Brain pericyte (primary cell): ENCODE results near the gene CIDEB.
"Not testable (repeated sequence)": the region's sequence is repeated elsewhere in the genome, so short reads cannot be mapped to it uniquely, and the experiment has no call there.

ENCODE experiments used
- DNase-seq: peaks from one replicate; pipeline ENCODE4 v3.0.0-alpha.2; 2012; ENCODE audit warnings: low read depth, low spot score

CIDEB gene, protein sequence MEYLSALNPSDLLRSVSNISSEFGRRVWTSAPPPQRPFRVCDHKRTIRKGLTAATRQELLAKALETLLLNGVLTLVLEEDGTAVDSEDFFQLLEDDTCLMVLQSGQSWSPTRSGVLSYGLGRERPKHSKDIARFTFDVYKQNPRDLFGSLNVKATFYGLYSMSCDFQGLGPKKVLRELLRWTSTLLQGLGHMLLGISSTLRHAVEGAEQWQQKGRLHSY

DNA sequence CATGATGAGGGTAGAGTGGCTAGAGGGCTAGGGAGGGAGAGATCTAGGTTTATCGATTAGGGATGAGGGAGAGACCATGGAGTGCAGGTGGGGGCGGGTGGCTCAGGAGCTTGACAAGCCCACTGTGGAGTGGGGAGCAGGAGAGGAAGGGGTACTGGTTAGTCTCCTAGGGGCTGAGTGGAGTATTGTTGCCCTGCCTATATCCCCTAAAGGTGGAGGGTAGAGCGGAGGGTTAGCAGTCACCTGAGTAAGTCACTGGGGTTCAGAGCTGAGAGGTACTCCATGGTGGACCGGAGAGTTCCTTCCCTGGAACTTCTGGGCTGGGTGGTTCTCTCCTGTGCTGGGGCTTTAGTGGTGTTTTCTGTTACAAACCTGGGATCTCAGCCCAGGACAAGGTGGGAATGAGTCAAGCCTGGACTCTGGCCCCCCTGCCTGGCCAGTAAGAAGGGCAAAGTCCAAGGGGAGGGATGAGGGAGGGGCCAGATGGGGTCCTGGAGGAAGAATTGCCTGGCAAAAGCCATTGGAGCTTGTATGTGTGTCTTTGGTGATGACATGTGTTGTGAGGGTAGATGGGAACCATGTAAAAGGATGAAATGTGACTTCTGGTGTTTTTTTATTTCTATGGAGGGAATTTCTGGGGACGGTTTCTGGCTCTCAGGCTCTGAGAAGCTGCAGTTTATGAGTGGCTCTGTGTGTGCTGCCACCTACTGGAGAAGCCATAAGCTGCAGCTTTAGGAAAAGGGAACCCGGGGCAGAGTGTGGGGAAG lies at the start of gene CIDEB:
TSS of gene CIDEB (minus strand) at position 403 of the 767 bp plus-strand sequence. CDS start at position 284, 119 bp downstream.
- no peak for DNase-seq

DNA sequence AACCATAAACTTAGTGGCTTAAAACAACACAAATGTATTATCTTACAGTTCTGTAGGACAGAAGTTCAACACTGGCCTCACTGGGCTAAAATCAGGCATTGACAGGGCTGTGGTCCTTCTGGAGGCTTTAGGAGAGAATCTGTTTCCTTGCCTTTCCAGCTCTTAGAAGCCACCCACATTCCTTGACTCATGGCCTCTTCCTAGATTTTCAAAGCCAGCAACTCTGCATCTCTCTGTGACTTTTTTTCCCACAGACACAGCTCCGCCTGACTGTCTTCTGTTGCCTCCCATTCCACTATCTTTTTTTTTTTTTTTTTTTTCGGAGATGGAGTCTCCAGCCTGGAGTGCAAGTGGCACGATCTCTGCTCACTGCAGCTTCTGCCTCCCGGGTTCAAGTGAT lies 48.4 kb upstream of the CIDEB start:
- DNase-seq, result no peak

DNA sequence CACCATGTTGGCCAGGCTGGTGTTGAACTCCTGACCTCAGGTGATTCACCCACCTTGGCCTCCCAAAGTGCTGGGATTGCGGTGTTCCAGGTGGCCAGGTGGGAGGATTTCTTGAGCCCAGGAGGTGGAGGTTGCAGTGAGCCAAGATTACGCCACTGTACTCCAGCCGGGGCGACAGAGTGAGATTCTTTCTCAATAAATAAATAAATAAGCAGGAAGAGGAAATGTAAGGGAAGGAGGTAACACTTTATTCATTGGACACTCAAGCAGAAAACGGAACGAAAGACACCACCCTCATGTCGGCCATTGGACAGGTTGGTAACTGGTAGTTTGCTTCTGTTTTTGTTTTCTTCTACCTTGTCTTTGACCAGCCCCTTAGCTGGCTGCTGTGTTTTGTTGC lies 47.2 kb upstream of the CIDEB start:
- DNase-seq, result no peak

DNA sequence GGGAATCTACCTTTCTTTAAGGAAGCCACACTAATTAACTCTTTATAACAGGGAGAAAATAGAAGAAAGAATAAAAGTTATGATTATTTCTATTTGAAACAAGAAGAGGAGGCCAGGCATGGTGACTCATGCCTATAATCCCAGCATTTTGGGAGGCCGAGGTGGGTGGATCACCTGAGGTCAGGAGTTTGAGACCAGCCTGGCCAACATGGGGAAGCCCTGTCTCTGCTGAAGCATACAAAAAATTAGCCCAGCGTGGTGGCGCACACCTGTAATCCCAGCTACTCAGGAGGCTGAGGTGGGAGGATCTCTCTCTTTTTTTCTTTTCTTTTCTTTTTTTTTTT lies 46.7 kb upstream of the CIDEB start:
- DNase-seq, result not testable (repeated sequence)

DNA sequence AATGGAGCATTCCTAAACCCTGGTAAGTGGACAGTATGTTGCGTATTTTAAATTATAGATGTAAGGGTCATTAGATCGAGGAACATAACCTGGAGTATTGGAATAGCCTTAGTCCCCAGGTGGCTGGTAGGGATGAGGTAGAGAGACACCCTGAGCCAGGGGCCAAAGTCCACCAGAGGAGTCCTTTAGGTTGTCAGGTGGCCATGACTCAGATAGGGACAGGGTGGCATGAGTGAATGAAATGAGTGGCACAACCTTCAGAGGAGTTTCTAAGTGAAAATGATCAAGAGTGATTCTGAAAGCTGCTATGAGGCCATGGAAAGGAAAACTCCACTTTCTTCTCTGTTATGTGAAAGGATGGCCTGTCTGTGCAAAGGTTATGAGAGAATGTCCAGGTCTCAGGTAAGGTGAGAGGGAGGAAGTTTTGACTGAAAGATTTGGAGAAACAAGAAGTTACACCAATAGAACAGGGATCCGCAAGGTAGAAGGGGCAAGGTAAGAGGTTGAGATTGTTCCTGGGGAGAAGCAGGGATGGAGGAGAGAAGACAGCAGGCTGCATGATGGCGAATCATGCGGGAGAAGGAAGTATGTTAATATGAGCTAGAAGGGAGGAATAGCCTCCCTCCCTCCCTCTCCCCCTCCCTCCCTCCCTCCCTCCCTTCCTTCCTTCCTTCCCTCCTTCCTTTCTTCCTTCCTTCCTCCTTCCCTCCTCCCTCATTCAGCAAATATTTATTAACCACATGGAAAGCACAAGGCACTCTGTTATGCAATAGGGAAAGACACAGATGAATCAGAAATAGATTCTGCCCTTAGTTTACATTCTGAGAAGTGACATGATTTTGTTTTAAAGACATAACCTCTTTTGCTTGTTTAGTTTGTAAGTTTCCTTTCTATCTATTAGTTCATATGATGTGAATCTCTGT lies 46.0 kb upstream of the CIDEB start:
- no peak for DNase-seq

DNA sequence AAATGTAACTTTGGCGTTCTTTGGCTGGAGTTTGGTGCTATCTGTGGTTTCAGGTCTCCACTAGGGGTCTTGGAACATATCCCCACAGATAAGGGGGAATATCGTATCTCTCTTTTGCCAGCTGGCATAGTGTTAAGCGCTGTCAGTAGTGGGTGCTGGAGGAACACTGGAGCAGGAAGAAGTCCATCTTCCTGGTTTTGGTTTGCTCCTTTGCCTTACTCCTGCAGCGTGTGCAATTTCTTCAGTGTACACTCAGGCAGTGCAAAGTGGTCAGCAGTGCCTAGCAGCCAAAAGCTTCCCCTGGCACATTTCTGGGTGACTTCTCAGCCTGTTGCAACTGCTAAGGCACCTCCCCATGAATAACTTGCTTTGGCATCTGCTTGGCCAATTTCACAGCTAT lies 43.7 kb upstream of the CIDEB start:
- no peak for DNase-seq

DNA sequence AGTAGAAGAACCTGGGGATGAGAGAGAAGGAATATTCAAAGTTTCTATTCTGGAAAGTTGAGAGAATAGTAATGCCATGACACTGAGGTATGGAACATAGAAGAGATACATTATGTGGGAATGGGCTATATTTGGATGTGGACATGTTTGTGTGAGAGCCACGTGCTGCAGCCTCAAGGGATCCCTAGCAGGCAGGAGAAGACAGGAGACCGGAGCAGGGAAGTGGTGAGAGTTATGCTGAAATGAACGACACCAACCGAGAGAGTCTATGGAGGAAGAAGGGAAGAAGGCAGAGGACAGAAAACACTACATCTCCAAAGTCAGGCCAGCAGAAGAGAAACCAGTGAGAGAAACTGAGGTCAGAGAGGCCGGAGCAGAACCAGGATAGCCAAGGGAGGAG lies 42.0 kb upstream of the CIDEB start:
- no peak for DNase-seq

DNA sequence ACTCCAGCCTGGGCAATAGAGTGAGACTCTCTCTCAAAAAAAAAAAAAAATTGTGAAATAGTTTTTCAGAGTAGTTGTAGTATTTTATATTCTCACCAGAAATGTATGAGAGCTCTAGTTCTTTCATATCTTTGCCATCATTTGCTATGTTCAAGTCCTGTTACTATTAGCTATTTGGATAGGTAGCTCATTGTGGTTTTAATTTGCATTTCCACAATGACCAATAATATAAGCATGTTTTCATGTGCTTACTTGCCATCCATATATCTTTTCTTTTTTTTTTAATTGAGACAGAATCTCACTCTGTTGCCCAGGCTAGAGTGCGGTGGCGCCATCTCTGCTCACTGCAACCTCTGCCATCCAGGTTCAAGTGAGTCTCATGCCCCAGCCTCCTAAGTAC lies 40.4 kb upstream of the CIDEB start:
- DNase-seq, result no peak

DNA sequence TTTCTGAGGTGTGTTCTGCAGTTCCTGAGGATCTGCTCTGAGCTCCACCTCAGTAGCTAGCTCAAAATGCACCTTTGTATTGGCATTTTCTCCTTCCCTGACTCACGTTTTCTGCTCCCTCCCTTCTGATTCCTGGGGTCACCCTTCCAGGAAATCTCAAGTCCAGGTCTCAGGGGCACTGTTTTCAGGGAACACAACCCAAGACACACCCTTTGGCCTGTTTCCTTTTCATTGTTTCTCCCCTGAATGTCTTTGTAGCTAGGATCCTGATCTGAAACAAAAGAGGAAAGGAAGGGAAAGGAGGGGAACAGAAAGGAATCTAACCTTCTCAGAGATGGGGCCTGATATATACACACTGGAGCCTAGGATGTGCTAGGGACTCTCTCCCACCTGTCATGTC lies 39.4 kb upstream of the CIDEB start:
- no peak for DNase-seq

DNA sequence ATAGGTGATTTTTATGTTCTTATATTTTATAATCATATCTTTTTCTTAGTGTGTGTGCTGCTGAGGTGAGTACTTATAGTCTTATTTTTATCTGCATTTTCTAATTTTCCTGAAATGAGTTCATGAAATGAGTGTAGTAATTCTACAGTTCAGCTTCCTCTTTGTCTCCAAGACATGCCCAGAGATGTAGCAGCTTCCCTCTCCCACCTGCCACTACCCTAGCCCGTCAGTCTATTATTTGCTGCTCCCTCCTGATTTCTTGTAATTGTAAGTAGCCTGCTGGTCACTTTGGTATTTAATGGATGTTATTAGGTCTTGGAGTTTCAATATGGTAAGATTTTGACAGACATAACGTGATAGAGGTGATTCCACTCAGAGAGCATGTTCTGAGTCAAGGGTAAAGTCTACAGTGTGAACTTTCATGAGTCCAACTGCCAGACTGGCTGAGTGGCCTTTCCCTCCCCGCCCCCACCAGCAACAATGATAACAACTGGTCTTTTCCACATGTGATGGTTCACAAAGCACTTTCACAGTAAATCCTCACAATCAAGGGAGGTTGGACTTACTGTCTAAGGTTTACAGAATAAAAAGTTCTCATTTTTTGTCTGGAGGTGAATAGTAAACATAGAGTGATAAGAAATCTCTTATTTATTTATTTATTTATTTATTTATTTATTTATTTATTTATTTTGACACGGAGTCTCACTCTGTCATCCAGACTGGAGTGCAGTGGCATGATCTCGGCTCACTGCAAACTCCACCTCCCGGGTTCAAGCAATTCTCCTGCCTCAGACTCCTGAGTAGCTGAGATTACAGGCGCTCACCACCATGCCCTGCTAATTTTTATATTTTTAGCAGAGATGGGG lies 36.3 kb upstream of the CIDEB start:
- no peak for DNase-seq

DNA sequence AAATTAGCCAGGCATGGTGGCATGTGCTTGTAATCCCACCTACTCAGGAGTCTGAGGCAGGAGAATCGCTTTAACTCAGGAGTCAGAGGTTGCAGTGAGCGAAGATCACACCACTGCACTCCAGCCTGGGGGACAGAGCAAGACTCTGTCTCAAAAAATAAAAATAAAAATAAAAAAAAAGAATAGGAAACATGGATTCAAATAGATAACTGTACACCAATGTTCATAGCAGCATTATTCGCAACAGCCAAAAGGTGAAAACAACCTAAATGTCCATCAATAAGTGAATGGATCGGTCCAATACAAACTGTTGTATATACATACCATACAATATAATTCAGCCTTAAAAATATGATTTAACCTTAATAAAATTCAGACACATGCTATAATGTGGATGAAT lies 35.1 kb upstream of the CIDEB start:
- DNase-seq, result no peak

DNA sequence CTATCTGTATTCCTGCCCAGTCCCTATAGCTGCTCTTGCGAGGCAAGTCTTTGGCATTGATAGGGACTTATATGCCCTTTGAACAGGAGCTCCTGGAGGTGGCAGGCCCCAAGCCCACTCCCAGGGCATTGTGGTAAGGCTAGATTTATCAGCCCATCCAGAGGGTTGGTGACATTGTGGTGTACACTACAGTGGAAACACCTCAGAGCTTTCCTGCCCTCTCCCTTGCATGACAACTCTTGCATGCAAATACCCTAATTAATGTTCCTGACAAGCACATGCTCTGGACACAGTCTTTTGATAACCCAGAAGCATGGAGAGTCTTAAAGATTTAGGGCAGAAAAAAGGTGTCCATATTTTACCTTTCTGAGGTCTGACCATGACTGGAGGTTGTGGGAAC lies 32.8 kb upstream of the CIDEB start:
- no peak for DNase-seq

DNA sequence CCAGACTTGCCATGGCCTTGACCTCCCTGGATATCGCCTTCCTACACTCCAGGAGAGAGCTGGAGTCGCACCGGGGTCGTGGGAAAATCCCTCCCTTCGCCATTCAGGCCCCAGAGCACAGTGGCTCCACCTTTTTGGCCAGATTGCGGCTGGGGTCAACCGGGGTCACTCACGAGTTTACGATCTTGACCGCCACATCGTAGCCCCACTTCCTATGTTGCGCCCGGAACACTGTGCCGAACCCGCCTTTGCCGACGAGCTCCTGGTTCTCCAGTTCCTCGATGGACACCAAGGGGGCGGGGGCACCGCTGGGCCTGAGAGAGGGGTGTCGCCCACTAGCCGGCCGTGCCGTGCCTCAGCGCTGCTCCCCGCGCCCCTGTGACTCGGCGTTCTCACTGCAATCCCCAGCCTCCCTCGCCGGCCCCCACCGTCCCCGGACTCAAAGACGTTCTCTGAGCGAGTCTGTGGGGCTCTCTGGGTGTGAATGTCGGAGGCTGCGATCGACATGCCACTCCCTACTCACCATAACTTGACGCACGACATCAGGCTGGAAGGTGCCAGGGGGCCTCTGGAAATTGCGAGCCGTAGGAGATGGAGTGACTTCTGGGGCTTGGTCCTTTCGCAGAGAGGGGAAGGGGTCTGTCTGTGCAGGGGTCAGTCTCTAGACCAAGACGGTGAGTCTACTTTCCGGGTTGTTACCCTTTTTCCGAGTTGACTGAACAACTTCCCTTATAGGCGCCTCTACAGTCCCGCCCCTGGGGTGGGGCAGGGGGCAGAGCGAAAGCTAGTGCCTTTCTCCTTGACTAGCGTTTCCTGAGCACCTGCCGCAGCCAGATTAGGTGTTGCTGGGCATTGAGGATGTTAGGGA lies 31.7 kb upstream of the CIDEB start, which contains the start of gene RIPK3:
TSS of gene RIPK3 (minus strand) at position 708 of the 868 bp plus-strand sequence. CDS start at position 543, 165 bp downstream.
- DNase-seq, result no peak

DNA sequence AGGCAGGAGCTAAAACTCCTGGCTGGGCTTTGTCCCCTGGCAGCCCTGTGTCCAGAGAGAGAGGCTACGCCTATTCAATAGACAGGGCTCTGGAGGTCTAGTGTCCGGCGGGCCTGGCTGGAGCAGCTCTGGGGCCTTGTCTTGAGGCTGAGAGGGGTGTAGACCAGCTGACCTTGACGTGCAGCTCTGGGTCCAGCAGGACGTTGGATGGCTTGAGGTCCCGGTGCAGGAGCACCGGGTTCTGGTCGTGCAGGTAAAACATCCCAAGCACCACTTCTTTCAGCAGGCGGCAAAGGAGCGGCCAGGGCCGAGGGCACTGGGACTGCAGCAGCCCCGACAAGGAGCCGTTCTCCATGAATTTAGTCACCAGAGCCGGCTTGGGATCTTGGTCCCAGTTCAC lies 31.1 kb upstream of the CIDEB start:
- DNase-seq, result no peak

DNA sequence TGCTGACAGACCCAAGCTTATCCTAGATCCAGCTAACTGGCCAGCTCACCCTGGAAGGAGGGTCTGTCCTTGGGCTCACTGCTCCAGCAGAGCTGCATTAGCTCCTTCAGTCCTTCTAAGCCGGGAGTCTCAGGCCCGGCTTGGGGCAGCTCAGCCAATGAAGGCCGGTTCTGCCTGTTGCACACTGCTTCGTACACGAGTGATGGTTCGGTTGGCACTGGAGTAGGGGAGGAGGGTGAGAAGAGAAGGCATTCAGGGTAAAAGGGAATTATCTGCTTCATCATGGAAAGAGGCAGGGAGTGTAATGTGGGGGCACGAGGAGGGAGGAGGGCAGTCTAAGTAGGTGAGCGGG lies 30.0 kb upstream of the CIDEB start:
- DNase-seq, result no peak

DNA sequence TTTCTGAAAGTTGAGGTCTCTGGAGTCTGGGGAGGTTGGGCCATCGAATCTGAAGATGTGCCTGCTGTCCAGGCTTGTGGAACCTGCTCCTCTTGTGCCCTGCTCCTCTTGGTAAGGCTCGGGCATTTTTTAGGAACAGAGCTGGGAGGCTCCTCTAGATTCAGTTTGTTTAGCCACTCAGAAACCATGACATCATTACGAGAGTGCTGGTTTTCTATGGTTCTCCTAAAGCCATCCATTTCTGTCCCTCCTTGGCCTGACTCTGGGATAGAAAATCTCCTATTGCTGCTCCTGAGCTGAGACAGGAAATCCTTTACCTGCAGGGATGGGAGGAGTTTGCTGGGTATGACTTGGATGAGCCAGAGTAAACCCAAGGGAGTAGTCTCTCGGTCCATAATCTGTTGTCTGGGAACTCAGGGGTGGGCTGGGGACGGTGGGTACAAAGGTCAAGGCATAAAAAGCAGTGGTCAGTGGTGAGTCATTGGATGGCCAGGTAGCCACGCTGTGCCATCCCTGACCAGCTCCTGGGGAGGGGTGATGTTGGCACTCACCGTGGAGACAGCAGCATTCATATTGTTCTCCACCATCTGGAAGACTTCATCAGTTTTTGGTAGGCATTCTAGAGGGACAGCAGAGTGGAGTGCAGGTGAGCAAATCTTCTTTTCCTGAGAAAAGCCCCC lies 29.5 kb upstream of the CIDEB start:
- no peak for DNase-seq

DNA sequence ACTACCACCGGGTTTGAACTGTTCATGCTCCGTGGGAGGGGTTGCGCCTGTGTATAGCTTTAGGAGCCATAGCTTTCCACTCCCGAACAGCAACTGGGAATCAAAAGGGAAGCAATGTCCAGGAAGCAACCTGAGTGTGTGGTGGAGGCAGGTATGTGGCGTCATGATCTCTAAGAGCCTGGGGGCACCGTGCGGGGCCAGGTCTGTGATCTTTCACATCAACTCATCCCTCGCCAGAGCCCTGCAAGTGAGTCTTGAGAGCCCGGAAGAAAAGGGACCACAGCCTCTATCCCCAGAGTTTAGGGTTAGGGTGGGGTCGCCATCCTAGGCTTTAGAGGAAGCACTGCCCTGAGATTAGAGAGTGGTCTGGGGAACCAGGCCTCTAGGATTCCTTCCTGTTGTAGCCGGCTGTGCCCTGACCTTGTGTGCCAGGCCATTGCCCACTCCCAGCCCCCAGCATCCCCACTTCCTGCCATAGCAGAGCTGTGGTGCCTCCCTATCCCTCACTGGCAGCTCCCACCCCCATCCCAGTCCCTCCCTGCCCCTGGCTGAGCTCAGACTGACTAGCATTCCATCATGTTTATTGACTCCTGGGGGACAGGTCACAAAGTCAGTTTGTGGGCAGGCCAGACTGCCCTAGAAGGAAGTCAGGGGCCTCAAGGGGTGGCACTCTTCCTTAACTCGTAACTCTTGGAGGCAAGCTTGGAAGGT lies 27.8 kb upstream of the CIDEB start:
- DNase-seq, result no peak

DNA sequence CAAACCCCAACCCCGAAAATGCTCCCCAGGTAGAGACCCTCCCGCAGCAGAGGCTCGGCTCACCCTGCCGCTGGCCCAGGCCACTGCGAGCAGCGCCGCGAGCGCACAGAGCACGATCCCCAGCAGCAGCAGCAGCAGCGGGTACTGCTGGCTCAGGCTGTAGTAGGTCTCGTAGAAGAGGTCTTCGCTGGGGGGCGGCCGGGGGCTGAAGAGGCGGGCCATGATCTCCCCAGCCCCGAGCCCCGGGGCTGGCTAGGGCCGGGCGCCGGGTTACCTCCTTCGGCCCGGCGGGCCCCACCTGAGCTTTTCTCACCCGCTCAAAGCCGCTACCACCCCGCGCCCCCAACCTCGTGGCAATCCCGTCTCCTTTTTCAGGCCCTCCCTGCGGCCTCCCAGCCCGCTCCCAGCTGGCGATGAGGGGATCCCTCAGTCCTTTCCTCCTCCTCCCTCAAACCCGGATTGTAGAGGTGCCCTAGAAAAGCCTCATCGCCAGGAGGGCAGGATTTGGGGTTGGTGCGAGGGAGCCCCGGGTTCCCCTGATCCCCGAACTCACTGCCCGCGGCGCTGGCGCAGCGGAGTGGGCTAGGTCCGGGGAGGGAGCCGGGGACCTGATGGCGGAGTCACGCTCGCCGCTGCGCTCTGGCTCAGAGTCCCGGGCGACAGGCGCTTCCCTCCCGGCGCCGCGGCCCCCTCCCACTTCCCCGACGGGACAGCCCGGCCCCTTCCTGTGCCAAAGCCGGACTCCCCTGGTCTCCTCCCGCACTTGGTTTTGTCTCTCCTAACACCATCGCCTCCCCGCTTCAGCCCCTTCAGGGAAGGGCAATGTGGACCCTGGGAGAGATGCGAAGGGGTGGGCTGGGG lies 26.9 kb upstream of the CIDEB start, which contains the start of gene ADCY4:
TSS of gene ADCY4 (minus strand) at position 641 of the 861 bp plus-strand sequence. CDS start at position 222, 419 bp downstream.
- DNase-seq, result no peak
